Vagina (tissue), 2 donors: ENCODE results near the gene PRRT1B. TPM values are rescaled to one million over a fixed set of nuclear protein-coding genes. Genes with fewer than 3 reads are reported as not detected.

ENCODE experiments used
- DNase-seq, 2 donors: peaks; one replicate each; pipeline ENCODE4 v3.0.0-alpha.2; 2017; ENCODE audit errors: extremely low spot score in 2 of 2
- H3K27ac ChIP-seq: fragments of 200-600 bp; sonication (generic); one replicate; pipeline ENCODE4 v1.5.1; 2019
- H3K27me3 ChIP-seq: fragments of 200-600 bp; sonication (generic); one replicate; pipeline ENCODE4 v1.5.1; 2019
- H3K36me3 ChIP-seq, 2 donors: fragments of 200-600 bp; sonication (generic); one replicate each; pipeline ENCODE4 v1.5.1; 2017 to 2019
- H3K4me1 ChIP-seq: fragments of 200-600 bp; sonication (generic); one replicate; pipeline ENCODE4 v1.5.1; 2019
- H3K4me3 ChIP-seq, 2 donors: fragments of 200-600 bp; sonication (generic); 1 replicate in 1 of 2; 2 replicates in 1 of 2; pipeline ENCODE4 v1.5.1; 2016 to 2019
- H3K9me3 ChIP-seq: fragments of 200-600 bp; sonication (generic); one replicate; pipeline ENCODE4 v1.5.1; 2019
- CTCF ChIP-seq, 3 experiments: fragments of 450-650 bp in 2 of 3; fragments of 200-600 bp in 1 of 3; sonication (generic) in 1 of 3; IDR thresholded peaks; one replicate each; pipeline ENCODE4 v1.5.1; 2017 to 2019; ENCODE audit warnings: antibody characterized with exemption in 3 of 3, mild to moderate bottlenecking in 2 of 3, moderate library complexity in 2 of 3
- POLR2A ChIP-seq, 2 donors: fragments of 450-650 bp; IDR thresholded peaks; one replicate each; pipeline ENCODE4 v1.6.1; 2017; ENCODE audit warnings: antibody characterized with exemption in 2 of 2, mild to moderate bottlenecking in 2 of 2, moderate library complexity in 2 of 2
- POLR2AphosphoS5 ChIP-seq, 2 donors: sonication (generic); formaldehyde crosslinking; IDR thresholded peaks; one replicate each; pipeline ENCODE4 v1.9.0; 2017; ENCODE audit warnings: antibody characterized with exemption in 2 of 2, mild to moderate bottlenecking in 2 of 2, low read depth in 1 of 2; ENCODE audit not compliant: insufficient read depth in 1 of 2
- intact Hi-C: fragments of 100-400 bp; cut with DNase I; formaldehyde crosslinking; loops from one replicate; pipeline ENCODE4 v1.15.1; 2023
- total RNA-seq: library from RNA; depleted of rRNA; stranded (reverse); fragments of >200 nt; gene quantifications from one replicate; pipeline ENCODE4 v1.2.3, GENCODE V29; 2016

PRRT1B gene
- total RNA-seq, 1 donor from 2014 or later, result not detected

GRCh38 chr9:131588396-131588795 lies 43.1 kb downstream of the PRRT1B start:
- intact Hi-C loops, result no loop called here
- Histone ChIP-seq H3K27ac (no peak overlapping the region), H3K4me1 (no peaks in the 10 kb centered on the region), H3K9me3 (no peaks in the 10 kb centered on the region), H3K4me3 (no peak overlapping the region), H3K27me3 (no peaks in the 10 kb centered on the region), H3K36me3 (peaks cover 0 to 62% of the 10 kb centered on the region in 2 donors)
- no peak for DNase-seq
- TF ChIP-seq CTCF (IDR thresholded peaks at IDR 0.05), result no peak
- TF ChIP-seq POLR2AphosphoS5 (IDR thresholded peaks at IDR 0.05; ENCODE audit: insufficient read depth in 1 of 2, low read depth in 1 of 2), result no peak
- TF ChIP-seq POLR2A (IDR thresholded peaks at IDR 0.05), result no peak

- Histone ChIP-seq H3K27me3 (no peaks in the 10 kb centered on the region), H3K4me3 (no peak overlapping the region), H3K27ac (no peak overlapping the region), H3K4me1 (no peaks in the 10 kb centered on the region), H3K36me3 (peaks cover 0 to 56% of the 10 kb centered on the region in 2 donors), H3K9me3 (no peaks in the 10 kb centered on the region)
- intact Hi-C loops, result no loop called here
- no peak for DNase-seq
- TF ChIP-seq CTCF (IDR thresholded peaks at IDR 0.05), result no peak
- no peak for TF ChIP-seq POLR2AphosphoS5 (IDR thresholded peaks at IDR 0.05; ENCODE audit: insufficient read depth in 1 of 2, low read depth in 1 of 2)
- no peak for TF ChIP-seq POLR2A (IDR thresholded peaks at IDR 0.05)
Observed at GRCh38 chr9:131589124-131589711, 43.9 kb downstream of the PRRT1B start.

GRCh38 chr9:131589993-131590392 lies 44.7 kb downstream of the PRRT1B start:
- intact Hi-C loops, result loop anchor here (5.0 kb wide), 1 partner anchor 147 kb away; no protein-coding TSS in a partner anchor
- Histone ChIP-seq H3K36me3 (peaks cover 0 to 58% of the 10 kb centered on the region in 2 donors), H3K4me1 (no peaks in the 10 kb centered on the region), H3K9me3 (no peaks in the 10 kb centered on the region), H3K27ac (no peak overlapping the region), H3K4me3 (no peak overlapping the region), H3K27me3 (no peaks in the 10 kb centered on the region)
- TF ChIP-seq POLR2AphosphoS5 (IDR thresholded peaks at IDR 0.05; ENCODE audit: insufficient read depth in 1 of 2, low read depth in 1 of 2) (no peak), CTCF (IDR thresholded peaks at IDR 0.05) (no peak), POLR2A (IDR thresholded peaks at IDR 0.05) (no peak)
- DNase-seq, result no peak

- intact Hi-C loops, result loop anchor here (5.0 kb wide), 1 partner anchor 147 kb away; no protein-coding TSS in a partner anchor
- no peak overlapping the region for H3K4me3 ChIP-seq
- no peaks in the 10 kb centered on the region for H3K27me3 ChIP-seq
- no peaks in the 10 kb centered on the region for H3K4me1 ChIP-seq
- H3K27ac ChIP-seq, result no peak overlapping the region
- no peaks in the 10 kb centered on the region for H3K9me3 ChIP-seq
- peaks cover 0 to 58% of the 10 kb centered on the region in 2 donors for H3K36me3 ChIP-seq
- no peak for DNase-seq
- TF ChIP-seq POLR2AphosphoS5 (IDR thresholded peaks at IDR 0.05; ENCODE audit: insufficient read depth in 1 of 2, low read depth in 1 of 2) (no peak), POLR2A (IDR thresholded peaks at IDR 0.05) (no peak), CTCF (IDR thresholded peaks at IDR 0.05) (no peak)
Observed at GRCh38 chr9:131590449-131590848, 45.1 kb downstream of the PRRT1B start.
